ENCODE data around the gene L1CAM.

DNA sequence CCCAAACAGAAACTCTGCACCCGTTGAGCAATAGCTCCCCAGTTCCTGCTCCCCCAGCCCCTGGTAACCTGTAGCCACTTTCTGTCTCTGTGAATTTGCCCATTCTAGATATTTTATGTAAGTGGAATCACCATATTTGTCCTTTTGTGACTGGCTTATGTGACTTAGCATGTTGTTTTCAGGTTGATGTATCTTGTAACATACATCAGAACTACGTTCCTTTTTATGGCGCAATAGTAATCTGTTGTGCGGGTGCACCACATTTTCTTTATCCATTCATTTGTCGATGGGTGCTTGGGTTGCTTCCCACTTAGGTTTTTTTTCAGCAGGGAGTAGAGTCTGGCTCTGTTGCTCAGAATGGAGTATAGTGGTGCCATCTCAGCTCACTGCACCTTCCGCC is 49.1 kb downstream of the L1CAM start:
- TF ChIP-seq, protein P1, sequence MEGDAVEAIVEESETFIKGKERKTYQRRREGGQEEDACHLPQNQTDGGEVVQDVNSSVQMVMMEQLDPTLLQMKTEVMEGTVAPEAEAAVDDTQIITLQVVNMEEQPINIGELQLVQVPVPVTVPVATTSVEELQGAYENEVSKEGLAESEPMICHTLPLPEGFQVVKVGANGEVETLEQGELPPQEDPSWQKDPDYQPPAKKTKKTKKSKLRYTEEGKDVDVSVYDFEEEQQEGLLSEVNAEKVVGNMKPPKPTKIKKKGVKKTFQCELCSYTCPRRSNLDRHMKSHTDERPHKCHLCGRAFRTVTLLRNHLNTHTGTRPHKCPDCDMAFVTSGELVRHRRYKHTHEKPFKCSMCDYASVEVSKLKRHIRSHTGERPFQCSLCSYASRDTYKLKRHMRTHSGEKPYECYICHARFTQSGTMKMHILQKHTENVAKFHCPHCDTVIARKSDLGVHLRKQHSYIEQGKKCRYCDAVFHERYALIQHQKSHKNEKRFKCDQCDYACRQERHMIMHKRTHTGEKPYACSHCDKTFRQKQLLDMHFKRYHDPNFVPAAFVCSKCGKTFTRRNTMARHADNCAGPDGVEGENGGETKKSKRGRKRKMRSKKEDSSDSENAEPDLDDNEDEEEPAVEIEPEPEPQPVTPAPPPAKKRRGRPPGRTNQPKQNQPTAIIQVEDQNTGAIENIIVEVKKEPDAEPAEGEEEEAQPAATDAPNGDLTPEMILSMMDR (IDR thresholded peaks at IDR 0.05): no peak
- no peak for TF ChIP-seq ZFX (IDR thresholded peaks at IDR 0.05; ENCODE audit: borderline replicate concordance)

All from 22Rv1 (cell line).